GM18508 (cell line): ENCODE data around the gene SHROOM3.
"Not testable (repeated sequence)": the region's sequence is repeated elsewhere in the genome, so short reads cannot be mapped to it uniquely, and the experiment has no call there.

Experiments
- ATAC-seq: cut with Tn5 transposase; IDR thresholded peaks from one replicate; pipeline ENCODE4 v1.9.1; 2021; ENCODE audit warnings: moderate number of reproducible peaks; ENCODE audit not compliant: insufficient read depth, unreplicated experiment

SHROOM3 gene

DNA sequence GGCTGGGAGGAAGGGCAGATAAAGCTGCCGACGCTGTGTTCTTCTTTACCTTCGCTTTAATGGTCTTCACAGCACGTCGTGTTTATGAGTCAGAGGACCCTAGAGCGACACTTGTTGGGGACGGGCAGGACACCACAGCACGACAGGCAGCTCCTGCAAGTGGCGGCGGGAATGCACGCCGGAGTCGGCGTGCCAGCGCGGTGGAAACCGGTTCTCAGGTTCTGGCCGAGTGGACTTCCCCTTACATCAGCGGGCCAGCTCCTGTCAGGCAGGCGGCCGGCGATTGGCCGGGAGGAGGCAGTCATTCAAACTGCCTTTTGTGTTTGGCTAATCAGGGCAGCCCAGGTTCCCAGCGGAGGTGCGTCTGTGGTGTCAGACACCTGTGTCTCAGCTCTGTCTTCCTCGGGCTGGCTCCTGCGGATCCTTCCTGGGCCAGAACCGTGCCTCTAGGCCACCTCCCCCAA, 150.9 kb downstream of the SHROOM3 start:
- ATAC-seq = peak; percentile 88

GRCh38 chr4:76588274-76588673, 153.2 kb downstream of the SHROOM3 start:
- ATAC-seq = no peak

- no peak for ATAC-seq
Measured at GRCh38 chr4:76589402-76589801, 154.4 kb downstream of the SHROOM3 start.

DNA sequence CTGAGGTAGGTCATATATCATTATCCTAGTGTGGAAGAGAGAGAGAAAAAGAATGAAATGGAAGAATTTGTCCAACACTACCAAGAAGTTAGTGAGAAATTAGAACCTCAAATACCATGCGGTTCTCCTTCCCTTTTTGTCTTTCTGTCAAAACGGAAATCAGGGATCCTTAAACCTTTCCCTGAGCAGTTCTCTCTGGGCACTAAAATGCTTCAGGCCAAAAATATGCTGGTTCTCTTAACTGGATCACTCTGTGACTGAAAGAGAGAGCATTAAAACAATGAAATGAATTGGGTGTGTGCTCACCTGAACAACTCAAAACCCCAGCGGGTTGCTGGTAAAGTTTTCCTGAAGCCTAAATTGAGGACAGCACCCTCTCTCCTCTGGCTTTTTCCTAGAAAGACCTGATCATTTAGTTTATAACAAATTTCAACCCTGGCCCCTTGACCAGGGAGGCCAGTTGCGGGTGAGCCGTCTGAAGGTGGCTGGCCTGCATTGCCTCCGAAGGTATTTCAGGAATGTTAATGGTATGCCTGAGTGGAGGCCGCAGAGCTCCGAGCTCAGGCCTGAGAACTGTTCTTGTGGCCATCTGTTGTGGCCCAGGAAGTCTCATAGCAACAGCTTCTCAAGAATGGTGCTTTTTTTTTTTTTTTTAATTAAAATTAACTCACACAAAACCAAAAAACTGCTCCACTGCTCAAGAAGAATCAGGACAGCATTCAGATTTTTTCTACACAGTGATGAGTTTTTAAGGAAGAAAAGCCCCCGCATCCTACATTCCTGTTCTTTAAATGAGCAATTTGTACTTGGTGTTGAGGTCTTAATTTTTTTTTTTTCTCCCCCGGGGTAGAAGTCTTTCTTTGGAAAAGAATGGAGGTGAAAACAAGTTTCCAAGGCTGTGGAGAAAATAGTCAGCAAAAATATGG, 155.1 kb downstream of the SHROOM3 start:
- ATAC-seq = no peak

GRCh38 chr4:76590798-76591281, 155.8 kb downstream of the SHROOM3 start:
- ATAC-seq = no peak

GRCh38 chr4:76591992-76592391, 157.0 kb downstream of the SHROOM3 start:
- no peak for ATAC-seq

GRCh38 chr4:76592460-76592859, 157.4 kb downstream of the SHROOM3 start:
- no peak for ATAC-seq

DNA sequence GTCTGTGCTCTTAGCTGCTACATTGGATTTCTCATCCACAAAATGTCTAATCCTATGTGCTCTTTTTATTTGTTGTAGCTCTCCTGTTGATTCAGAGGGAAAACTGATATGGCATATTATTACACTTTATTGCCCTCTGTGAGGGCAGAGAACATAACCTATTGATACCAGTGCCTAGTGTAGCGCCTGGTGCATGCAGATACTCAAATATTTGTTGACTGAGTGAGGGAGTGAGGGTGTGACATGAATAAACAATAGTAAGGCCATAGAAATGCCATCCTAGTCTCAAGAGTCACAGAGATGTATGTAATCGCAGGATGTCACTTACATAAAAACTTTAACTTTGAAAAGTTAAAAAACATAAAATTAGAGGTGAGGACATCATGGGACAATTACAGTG, 159.1 kb downstream of the SHROOM3 start:
- no peak for ATAC-seq

DNA sequence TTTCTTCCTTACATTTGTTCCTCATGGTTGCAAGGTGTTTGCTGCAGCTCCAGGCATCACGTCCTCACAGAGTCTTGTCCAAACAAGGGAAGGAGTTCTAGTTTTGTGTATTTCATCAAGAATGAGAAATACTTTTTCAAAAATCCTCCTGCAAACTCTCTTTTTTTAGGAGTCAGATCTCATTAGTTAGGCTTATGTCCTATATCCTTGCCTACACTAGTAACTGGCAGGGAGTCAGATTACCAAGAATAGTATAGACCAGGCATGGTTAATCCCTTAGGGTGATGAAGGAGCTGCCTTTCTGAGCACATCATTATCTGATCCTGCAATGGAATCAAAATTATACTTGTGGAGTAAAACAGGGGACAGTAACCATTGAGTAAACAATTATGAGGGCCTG, 160.4 kb downstream of the SHROOM3 start:
- no peak for ATAC-seq

DNA sequence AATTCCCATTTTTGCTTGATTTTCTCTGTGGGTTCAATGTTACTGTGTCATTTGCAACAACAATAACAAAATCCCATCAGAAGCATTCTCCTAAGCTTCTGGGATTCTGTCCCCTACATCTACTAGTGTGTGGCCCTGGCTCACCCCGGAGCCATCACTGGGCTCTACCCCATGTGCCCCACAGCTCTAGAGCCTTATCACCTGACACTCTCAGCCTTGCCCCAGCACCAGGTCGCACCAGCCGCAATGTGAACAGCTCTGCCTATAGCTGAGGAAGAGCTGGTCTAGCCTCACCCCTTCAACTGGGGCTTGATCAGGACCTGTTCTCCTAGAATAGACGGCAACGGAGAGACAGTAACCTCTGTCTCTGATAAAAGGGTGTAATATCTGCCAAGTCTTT, 161.7 kb downstream of the SHROOM3 start:
- ATAC-seq = no peak

- ATAC-seq = no peak
Measured at GRCh38 chr4:76597423-76597979, 162.5 kb downstream of the SHROOM3 start.

GRCh38 chr4:76600447-76600846, 165.4 kb downstream of the SHROOM3 start:
- no peak for ATAC-seq

GRCh38 chr4:76601791-76602190, 166.8 kb downstream of the SHROOM3 start:
- ATAC-seq = no peak

- ATAC-seq = no peak
Measured at GRCh38 chr4:76605099-76605563, 170.1 kb downstream of the SHROOM3 start.

DNA sequence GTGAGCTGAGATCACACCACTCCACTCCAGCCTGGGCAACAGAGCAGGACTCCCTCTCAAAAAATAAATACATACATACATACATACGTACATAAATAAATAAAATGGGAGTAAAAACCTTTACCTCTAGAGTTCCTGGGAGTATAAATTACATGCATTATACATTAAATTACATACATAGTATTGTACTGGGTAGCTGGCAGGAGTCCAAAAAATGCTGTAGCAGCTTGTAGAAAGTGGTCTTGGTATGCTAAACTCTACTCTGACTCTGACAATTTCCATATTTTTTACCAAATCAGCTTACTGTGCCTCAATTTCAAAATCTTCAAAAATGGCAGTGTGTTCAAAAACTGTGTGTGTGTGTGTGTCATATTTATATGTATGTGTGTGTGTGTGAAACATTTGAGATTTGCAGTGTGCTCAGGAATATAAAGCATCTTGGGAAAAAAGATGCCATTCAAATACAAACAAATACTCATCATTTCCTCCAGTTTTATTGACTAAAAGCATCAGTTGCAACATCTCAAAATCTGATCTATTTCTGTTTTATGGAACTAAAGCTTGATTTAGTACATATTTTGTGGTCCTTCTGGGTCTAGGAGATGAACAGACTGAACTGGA, 171.7 kb downstream of the SHROOM3 start:
- ATAC-seq = no peak

DNA sequence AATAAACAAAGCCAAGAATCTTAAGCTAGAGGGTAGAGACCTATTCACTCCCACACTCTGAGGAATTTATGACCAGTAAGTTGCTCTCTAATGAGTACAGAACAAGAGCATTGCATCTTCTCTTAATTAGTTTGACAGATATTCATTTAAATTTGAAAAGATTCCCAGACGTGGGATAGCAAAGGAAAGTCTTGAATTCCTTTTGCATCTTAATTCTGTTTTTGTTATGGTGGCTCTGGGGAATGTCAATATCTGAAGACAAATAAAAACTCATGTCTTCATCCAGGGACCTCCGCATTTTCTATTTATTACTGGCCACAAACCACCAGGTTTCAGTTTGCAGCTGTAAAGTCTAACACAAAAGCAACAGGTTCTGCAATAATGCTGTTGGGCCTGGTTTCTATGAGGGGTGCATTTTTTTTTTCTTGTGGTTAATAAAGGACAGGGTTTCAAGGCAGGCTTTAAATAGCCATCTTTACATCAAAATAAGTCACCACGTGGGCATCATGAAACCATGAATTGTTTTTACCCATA, 172.3 kb downstream of the SHROOM3 start:
- ATAC-seq = peak; percentile 94

GRCh38 chr4:76607846-76608245, 172.8 kb downstream of the SHROOM3 start:
- ATAC-seq = no peak

DNA sequence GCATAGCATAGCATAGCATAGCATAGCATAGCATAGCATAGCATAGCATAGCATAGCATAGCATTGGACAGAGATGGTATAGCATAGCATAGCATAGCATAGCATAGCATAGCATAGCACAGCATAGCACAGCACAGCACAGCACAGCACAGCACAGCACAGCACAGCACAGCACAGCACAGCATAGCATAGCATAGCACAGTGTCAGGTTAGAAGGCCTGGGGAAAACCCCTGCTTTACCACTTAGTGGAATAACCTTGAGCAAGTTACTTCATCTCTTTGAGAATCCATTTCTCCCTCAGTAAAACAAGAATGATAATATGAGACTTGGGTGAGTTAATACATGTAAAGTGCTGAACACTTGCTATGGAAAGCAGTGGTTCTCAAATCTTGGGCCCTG, 173.5 kb downstream of the SHROOM3 start:
- ATAC-seq = not testable (repeated sequence)

DNA sequence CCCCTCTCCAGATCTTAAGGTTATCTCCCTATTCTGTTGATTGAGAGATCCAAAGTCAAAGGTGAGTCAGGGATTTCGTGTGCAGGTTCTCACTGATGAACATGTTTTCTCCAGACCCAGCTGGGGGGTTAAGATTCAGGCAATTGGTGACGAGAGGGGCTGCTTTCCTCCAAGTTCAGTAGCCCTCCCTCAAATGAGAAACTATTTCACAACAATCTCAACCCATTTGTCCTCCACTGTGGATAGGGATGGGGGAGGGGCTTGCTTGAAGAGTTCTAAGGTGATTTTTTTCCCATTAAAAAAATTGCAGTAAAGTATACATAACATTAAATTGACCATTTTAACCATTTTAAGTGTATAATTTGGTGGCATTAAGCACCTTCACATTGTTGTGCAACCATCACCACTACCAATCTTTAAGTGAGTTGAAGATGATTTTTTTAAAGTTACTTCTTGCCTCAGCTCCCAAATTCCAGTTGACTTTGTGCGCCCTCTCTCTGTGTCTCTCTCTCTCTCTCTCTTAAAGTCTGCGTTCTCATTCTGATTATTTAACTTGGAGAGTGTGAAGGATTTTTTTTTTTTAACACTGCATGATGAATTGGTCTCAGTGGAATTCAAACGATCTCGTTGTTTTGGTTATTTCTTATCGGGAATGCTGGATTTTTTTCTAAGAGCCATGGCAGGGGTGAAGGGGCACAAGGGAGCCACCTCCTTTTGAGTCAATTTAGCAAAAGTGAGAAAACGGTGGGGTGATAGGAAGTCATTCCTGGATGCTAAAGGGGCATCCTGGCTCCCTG, 175.9 kb downstream of the SHROOM3 start:
- ATAC-seq = no peak

DNA sequence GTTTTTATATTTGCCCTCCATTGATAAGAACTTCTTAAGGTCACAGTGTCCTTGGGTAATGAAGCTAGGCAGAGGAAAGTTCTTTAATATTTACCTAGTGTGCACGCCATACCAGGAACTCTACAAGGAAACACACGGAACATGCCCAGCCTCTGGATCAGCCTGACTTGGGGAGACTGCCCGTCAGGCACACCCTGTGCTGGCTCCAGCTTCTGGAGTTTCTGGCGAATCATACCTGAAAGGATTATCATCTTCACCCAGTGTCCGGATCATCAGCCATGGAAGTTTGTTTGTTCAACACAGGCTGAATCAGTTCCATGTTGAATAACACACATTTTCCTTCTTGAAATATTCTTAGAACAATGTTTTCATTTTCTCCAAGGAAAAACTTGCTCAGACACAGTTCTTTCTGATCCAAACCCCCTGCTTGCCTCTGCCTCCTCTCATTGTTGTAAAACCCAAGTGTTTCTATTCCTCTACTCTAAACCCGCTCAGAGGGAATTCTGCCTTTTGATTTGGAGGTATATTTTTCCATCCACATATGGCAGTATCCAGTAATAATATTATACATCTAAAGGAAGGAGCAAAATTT, 176.7 kb downstream of the SHROOM3 start:
- no peak for ATAC-seq
